Measurements from ENCODE around the gene CATSPER1.

CATSPER1 gene

DNA sequence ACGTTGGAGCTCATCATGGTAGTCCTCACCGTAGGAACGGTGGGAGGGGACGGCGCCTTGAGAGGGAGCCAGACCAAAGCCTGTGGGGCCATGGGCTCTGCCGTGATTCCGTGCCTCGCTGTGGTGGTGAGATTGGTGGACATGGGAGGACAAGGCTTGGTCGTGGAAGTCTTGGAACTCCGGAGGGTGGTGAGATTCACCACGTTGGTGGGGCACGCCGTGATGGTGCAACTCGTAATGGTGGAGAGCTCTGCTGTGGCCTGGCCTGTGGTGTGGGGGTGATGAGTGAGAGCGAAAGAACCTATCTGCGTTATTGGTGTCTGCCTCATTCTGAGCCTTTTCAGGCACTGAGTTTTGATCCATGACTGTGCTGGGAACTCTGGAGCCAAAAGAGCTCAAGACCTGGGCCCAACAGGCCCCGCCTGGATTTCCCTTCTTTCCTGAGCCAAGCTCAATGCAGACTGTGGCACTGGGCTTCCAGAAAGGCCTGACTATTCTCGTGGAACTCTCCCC lies at the start of gene CATSPER1:
Gene CATSPER1 (minus strand): TSS at position 463 of the 513 bp plus-strand sequence. CDS start 100 bp downstream, at position 363.
- TF ChIP-seq, protein P1, sequence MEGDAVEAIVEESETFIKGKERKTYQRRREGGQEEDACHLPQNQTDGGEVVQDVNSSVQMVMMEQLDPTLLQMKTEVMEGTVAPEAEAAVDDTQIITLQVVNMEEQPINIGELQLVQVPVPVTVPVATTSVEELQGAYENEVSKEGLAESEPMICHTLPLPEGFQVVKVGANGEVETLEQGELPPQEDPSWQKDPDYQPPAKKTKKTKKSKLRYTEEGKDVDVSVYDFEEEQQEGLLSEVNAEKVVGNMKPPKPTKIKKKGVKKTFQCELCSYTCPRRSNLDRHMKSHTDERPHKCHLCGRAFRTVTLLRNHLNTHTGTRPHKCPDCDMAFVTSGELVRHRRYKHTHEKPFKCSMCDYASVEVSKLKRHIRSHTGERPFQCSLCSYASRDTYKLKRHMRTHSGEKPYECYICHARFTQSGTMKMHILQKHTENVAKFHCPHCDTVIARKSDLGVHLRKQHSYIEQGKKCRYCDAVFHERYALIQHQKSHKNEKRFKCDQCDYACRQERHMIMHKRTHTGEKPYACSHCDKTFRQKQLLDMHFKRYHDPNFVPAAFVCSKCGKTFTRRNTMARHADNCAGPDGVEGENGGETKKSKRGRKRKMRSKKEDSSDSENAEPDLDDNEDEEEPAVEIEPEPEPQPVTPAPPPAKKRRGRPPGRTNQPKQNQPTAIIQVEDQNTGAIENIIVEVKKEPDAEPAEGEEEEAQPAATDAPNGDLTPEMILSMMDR (IDR thresholded peaks at IDR 0.05; ENCODE audit: low read length, missing control alignments): no peak
- DNase-seq (ENCODE audit: low read depth): no peak
- H3K4me3 ChIP-seq (replicated peaks; ENCODE audit: low read depth, low read length): no peak within 1 kb of the TSS

GRCh38 chr11:66075273-66075672 lies 49.0 kb upstream of the CATSPER1 start:
- DNase-seq (ENCODE audit: low read depth): no peak
- TF ChIP-seq, protein P1 (IDR thresholded peaks at IDR 0.05; ENCODE audit: low read length, missing control alignments): no peak
- no peak overlapping the region for H3K4me3 ChIP-seq (replicated peaks; ENCODE audit: low read depth, low read length)

DNA sequence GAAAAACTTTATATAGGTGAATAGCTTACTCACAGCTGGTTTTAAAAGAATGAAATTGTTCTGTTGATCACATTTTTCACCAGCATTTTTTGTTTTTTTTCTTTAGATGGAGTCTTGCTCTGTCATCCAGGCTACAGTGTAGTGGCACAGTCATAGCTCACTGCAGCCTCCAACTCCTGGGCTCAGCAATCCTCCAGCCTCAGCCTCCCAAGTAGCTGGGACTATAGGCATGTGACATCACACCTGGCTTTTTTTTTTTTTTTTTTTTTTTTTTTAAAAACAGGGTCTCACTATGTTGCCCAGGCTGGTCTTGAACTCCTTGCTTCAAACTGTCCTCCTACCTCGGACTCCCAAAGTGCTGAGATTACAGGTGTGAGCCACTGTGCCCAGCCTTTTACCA lies 47.4 kb upstream of the CATSPER1 start:
- TF ChIP-seq, protein P1 (IDR thresholded peaks at IDR 0.05; ENCODE audit: low read length, missing control alignments): no peak
- no peak overlapping the region for H3K4me3 ChIP-seq (replicated peaks; ENCODE audit: low read depth, low read length)
- DNase-seq (ENCODE audit: low read depth): no peak

DNA sequence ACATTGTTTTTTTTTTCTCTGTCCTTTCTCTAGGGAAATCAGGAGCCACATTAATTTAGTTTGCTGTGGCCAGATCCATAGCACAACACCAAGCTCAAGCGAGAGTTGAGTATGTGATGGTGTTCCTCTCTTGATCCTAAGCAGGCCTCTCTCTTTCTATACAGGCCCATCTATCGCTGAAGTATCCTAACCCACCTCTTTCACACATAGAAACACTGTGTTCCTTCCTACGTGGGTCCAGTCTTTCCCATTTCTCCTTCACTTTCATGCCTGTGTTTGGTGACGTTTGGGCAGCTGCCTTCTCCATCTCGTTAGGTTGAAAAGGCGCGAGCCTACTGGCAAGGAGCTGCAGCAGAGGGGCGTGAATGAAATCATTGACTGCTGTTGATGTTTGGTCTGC lies 46.2 kb upstream of the CATSPER1 start:
- H3K4me3 ChIP-seq (replicated peaks; ENCODE audit: low read depth, low read length): peak overlapping the region; percentile 77
- no peak for DNase-seq (ENCODE audit: low read depth)
- TF ChIP-seq, protein P1 (IDR thresholded peaks at IDR 0.05; ENCODE audit: low read length, missing control alignments): no peak

DNA sequence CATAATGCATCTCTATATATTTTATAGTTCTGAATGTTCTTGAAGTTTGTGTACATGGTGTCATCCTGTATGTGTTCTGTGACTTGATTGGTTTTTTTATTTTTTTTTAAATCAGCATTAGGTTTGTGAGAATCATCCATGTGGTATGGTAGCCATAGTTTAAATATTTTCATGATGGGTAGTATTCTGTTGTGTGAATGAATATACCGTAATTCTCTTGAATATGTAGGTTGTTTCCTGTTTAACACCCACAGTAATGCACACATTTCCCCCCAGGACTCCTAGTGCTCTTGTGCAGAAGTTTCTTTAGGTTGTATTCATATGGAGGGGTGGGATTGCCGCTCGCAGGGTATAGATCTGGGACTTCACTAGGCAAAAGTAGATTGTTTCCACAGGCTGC lies 45.8 kb upstream of the CATSPER1 start:
- no peak for DNase-seq (ENCODE audit: low read depth)
- H3K4me3 ChIP-seq (replicated peaks; ENCODE audit: low read depth, low read length): peak overlapping the region; percentile 77
- TF ChIP-seq, protein P1 (IDR thresholded peaks at IDR 0.05; ENCODE audit: low read length, missing control alignments): no peak

DNA sequence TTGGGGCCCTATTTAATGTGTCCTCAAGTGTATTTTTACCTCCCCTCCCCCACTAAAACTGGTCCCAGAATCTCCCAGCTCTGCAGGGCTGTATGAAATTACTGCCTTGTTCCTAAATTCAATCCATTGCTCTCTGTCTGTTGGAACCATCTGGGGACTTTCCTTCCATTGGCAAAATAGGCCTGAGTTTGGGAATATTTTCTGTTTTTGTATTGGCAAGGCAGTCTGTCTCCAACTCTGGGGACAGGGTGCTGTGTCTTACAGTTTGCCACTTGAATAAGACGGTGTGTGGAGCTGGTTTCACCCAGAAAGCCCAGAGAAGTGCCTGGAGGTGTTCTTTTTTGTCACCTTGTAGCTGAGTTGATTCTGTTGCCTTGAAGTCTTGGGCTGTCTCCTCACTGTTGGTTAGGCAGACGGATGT lies 45.1 kb upstream of the CATSPER1 start:
- H3K4me3 ChIP-seq (replicated peaks; ENCODE audit: low read depth, low read length): peak overlapping the region; percentile 77
- TF ChIP-seq, protein P1 (IDR thresholded peaks at IDR 0.05; ENCODE audit: low read length, missing control alignments): no peak
- peak; percentile 12 for DNase-seq (ENCODE audit: low read depth)
